K562 (cell line): Measurements from ENCODE around the gene CSRP2. TPM values are rescaled to one million over a fixed set of nuclear protein-coding genes. Genes with fewer than 3 reads are reported as not detected.

Experiments used
- ATAC-seq: fragments of 200-7000 bp; cut with Tn5 transposase; 3 replicates; pipeline ENCODE4 v1.9.1; 2020; ENCODE audit warnings: moderate library complexity
- BruUV-seq: library from RNA; stranded (reverse); fragments of 400-500 nt; replicated peaks from 2 replicates; lab custom pipeline; 2021; lab: Mats Ljungman, UMichigan
- CTCF ChIA-PET: fragments of 300-600 bp; formaldehyde crosslinking; extraction: SDS; loops from one replicate; lab custom pipeline; 2021; ENCODE audit warnings: low intra/inter-chr PET ratio; lab: Yijun Ruan, JAX
- POLR2A ChIA-PET: fragments of 300-600, 350-650 bp; sonication (Branson Sonifier 250); formaldehyde crosslinking; extraction: SDS; loops from one replicate; lab custom pipeline; 2021; ENCODE audit warnings: antibody characterized with exemption, inconsistent platforms; lab: Yijun Ruan, JAX
- DNase-seq, 4 experiments: peaks; one replicate each; pipeline versions ENCODE4 v3.0.0 to v3.0.0-alpha.2; 2011 to 2018; ENCODE audit warnings: low spot score in 3 of 4, mixed read lengths in 3 of 4; ENCODE audit errors: extremely low read depth in 1 of 4
- FAIRE-seq: peaks from 2 replicates; lab custom pipeline; 2011; peaks lifted over from hg19 to GRCh38; lab: Jason Lieb, UNC
- H2AFZ ChIP-seq: 2 replicates; pipeline ENCODE4 v1.6.0; 2011; ENCODE audit warnings: low read depth, low read length, control low read depth, inconsistent platforms
- H3K27ac ChIP-seq: fragments of 200-600 bp; 3 replicates; pipeline ENCODE4 v1.8.0; 2011; ENCODE audit warnings: low read depth, mild to moderate bottlenecking, control low read depth, inconsistent platforms, low read length, moderate library complexity, mixed read lengths; ENCODE audit errors: extremely low read depth
- H3K27me3 ChIP-seq, 2 experiments: fragments of 300-600 bp in 1 of 2; 2 replicates in 1 of 2; 3 replicates in 1 of 2; pipeline versions ENCODE4 v1.6.0 to v1.8.0; 2011; ENCODE audit warnings: inconsistent platforms in 2 of 2, low read length in 2 of 2, mild to moderate bottlenecking in 1 of 2, mixed read lengths in 1 of 2, moderate library complexity in 1 of 2; ENCODE audit not compliant: control insufficient read depth in 2 of 2, insufficient read depth in 2 of 2
- H3K36me3 ChIP-seq: fragments of 300-600 bp; 3 replicates; pipeline ENCODE4 v1.8.0; 2011; ENCODE audit warnings: mild to moderate bottlenecking, low read length, inconsistent platforms; ENCODE audit not compliant: control insufficient read depth, insufficient read depth
- H3K4me1 ChIP-seq, 2 experiments: fragments of 200-600 bp in 1 of 2; replicated peaks in 1 of 2; 2 replicates in 1 of 2; 3 replicates in 1 of 2; pipeline versions ENCODE4 v1.5.1 to v1.8.0; 2011; ENCODE audit warnings: inconsistent platforms in 2 of 2, low read length in 2 of 2, mild to moderate bottlenecking in 1 of 2, mixed read lengths in 1 of 2, moderate library complexity in 1 of 2; ENCODE audit not compliant: control insufficient read depth in 2 of 2, insufficient read depth in 2 of 2
- H3K4me2 ChIP-seq: 2 replicates; pipeline ENCODE4 v1.6.1; 2011; ENCODE audit warnings: low read length, control low read depth, inconsistent platforms, mixed read lengths; ENCODE audit not compliant: insufficient read depth
- H3K4me3 ChIP-seq: fragments of 200-600 bp; sonication (generic), shearing (Covaris generic); 2 replicates; pipeline ENCODE4 v1.5.1; 2016; ENCODE audit warnings: control low read depth, inconsistent platforms
- H3K79me2 ChIP-seq: fragments of 200-600 bp; 3 replicates; pipeline ENCODE4 v1.8.0; 2011; ENCODE audit warnings: low read length, inconsistent platforms; ENCODE audit not compliant: control insufficient read depth, insufficient read depth
- H3K9ac ChIP-seq, 2 experiments: 2 replicates each; pipeline versions ENCODE4 v1.6.0 to v1.6.1; 2011; ENCODE audit warnings: low read depth in 2 of 2, low read length in 2 of 2, control low read depth in 1 of 2, inconsistent platforms in 1 of 2, mild to moderate bottlenecking in 1 of 2, mixed read lengths in 1 of 2; ENCODE audit not compliant: insufficient read depth in 1 of 2
- H3K9me1 ChIP-seq: one replicate; pipeline ENCODE4 v1.6.0; 2011; ENCODE audit warnings: inconsistent platforms, mild to moderate bottlenecking, low read length, moderate library complexity; ENCODE audit not compliant: control insufficient read depth, insufficient read depth
- H3K9me3 ChIP-seq: replicated peaks from 2 replicates; pipeline ENCODE4 v1.5.1; 2011; ENCODE audit warnings: low read depth, low read length, inconsistent platforms; ENCODE audit not compliant: control insufficient read depth, insufficient read depth
- H4K20me1 ChIP-seq: replicated peaks from 2 replicates; pipeline ENCODE4 v1.6.1; 2011; ENCODE audit warnings: low read length, inconsistent platforms, mixed read lengths; ENCODE audit not compliant: control insufficient read depth, insufficient read depth
- CBFA2T2 ChIP-seq: fragments of 450-650 bp; conservative IDR thresholded peaks from 2 replicates; pipeline ENCODE4 v1.6.1; 2017; ENCODE audit warnings: mild to moderate bottlenecking
- CBFA2T3 ChIP-seq: fragments of 450-650 bp; IDR thresholded peaks from 2 replicates; pipeline ENCODE4 v1.6.1; 2017
- DPF2 ChIP-seq: fragments of 450-650 bp; IDR thresholded peaks from 2 replicates; pipeline ENCODE4 v1.6.1; 2016
- E2F3 ChIP-seq: fragments of 250-450 bp; sonication (Bioruptor Pico); IDR thresholded peaks from 2 replicates; pipeline ENCODE4 v1.4.0; 2020; ENCODE audit warnings: mild to moderate bottlenecking
- ELF1 ChIP-seq: fragments of 200-800 bp; sonication (Bioruptor generic); IDR thresholded peaks from 2 replicates; pipeline ENCODE4 v1.6.1; 2016; ENCODE audit warnings: missing genetic modification characterization, missing compliant biosample characterization
- EZH2 ChIP-seq: IDR thresholded peaks from 2 replicates; pipeline ENCODE4 v1.6.1; 2012; ENCODE audit warnings: low read depth, mild to moderate bottlenecking, inconsistent platforms, low read length, borderline replicate concordance
- FOXK2 ChIP-seq, 2 experiments: fragments of 450-650 bp; IDR thresholded peaks in 1 of 2; conservative IDR thresholded peaks in 1 of 2; 2 replicates each; pipeline ENCODE4 v1.6.1; 2016; ENCODE audit warnings: low read depth in 2 of 2, mild to moderate bottlenecking in 1 of 2
- MCM5 ChIP-seq: fragments of 450-650 bp; IDR thresholded peaks from 2 replicates; pipeline ENCODE4 v1.6.1; 2016; ENCODE audit warnings: low read depth
- MTA1 ChIP-seq: fragments of 450-650 bp; IDR thresholded peaks from 2 replicates; pipeline ENCODE4 v1.6.1; 2017; ENCODE audit warnings: borderline replicate concordance
- TCF3 ChIP-seq: sonication (generic); formaldehyde crosslinking; IDR thresholded peaks from 2 replicates; pipeline ENCODE4 v1.4.0; 2020; ENCODE audit warnings: mild to moderate bottlenecking, missing genetic modification reagents
- ZNF253 ChIP-seq: fragments of 250-450 bp; sonication (Bioruptor Pico); conservative IDR thresholded peaks from 2 replicates; pipeline ENCODE4 v1.6.1; 2021; ENCODE audit warnings: mild to moderate bottlenecking
- ZNF512 ChIP-seq: IDR thresholded peaks from 2 replicates; pipeline ENCODE4 v1.6.1; 2016; ENCODE audit warnings: missing genetic modification characterization, missing compliant biosample characterization
- in situ Hi-C: fragments of 300-500 bp; cut with MboI; formaldehyde crosslinking; loops from 4 replicates; pipeline ENCODE4 v1.15.0; 2018; ENCODE audit warnings: inconsistent platforms, mixed read lengths
- intact Hi-C: fragments of 100-400 bp; cut with micrococcal nuclease; formaldehyde crosslinking; loops from 2 replicates; pipeline ENCODE4 v1.14.2; 2022
- polyA plus RNA-seq, 8 experiments: library from polyadenylated mRNA; depleted of rRNA in 4 of 8; stranded (reverse) in 5 of 8; unstranded in 3 of 8; fragments of >200 nt; fragmentation: Nextera tagmentation in 2 of 8; fragmentation: Illumina TruSeq in 1 of 8; extraction: Ambion mirVana in 2 of 8; extraction: Trizol in 1 of 8; gene quantifications; 2 replicates each; pipeline versions ENCODE4 v1.2.1 to v1.2.3, GENCODE V29; 2011 to 2014; ENCODE audit warnings: inconsistent platforms in 1 of 8, missing spikeins in 1 of 8
- total RNA-seq, 7 experiments: library from RNA; depleted of rRNA in 6 of 7; stranded (reverse); fragments of >200 nt in 6 of 7; fragmentation: Illumina TruSeq in 2 of 7; extraction: Trizol in 2 of 7; gene quantifications; 2 replicates each; pipeline versions ENCODE4 v1.2.1 to v1.2.3, GENCODE V29; 2011 to 2021; ENCODE audit warnings: low replicate concordance in 1 of 7

Gene CSRP2
- total and polyA plus RNA-seq, 9 of the 15 experiments (the other 6 are each of a cell fraction or from before 2014, with no cell fraction given), result 0.32 to 6.2 (median 2.3) TPM

- ChIA-PET CTCF (no interaction called here), POLR2A (interaction anchor here (0.5 to 1.2 kb wide), 5 partner anchors 12 to 982 kb away, joined by 3 read pairs; no protein-coding TSS in a partner anchor)
- peaks cover 0 to 16% of the 10 kb centered on the region in 2 experiments; a peak in 3 of 5 replicates for H3K4me1 ChIP-seq
- no peaks in the 10 kb centered on the region for H4K20me1 ChIP-seq
- BruUV-seq, result no TSS peak
- DNase-seq (no peak), ATAC-seq (no peak), FAIRE-seq (no peak)
- no peak overlapping the region for H3K4me3 ChIP-seq
- no peak overlapping the region for H3K9ac ChIP-seq
- no peak overlapping the region for H2AFZ ChIP-seq
- intact Hi-C loops, result no loop called here
- H3K9me3 ChIP-seq, result no peaks in the 10 kb centered on the region
- no peaks in the 10 kb centered on the region for H3K9me1 ChIP-seq
- no peaks in the 10 kb centered on the region; a peak in 2 of 5 replicates for H3K27me3 ChIP-seq
- H3K79me2 ChIP-seq, result no peaks in the 10 kb centered on the region
- no peak overlapping the region for H3K27ac ChIP-seq
- TF ChIP-seq TCF3 (CRISPR knock-in tag), result no peak
- no peak for TF ChIP-seq MTA1
- no peak for TF ChIP-seq ELF1 (tag)
- no peak for TF ChIP-seq DPF2
- TF ChIP-seq ZNF253 (CRISPR knock-in tag), result no peak
- no peak for TF ChIP-seq MCM5
- no peak for TF ChIP-seq FOXK2 (conservative IDR thresholded peaks at IDR 0.05 in 1 of 2, IDR thresholded peaks at IDR 0.05 in 1 of 2; ENCODE audit: low read depth in 2 of 2)
- TF ChIP-seq CBFA2T3, result peak; percentile 44
- no peak for TF ChIP-seq ZNF512
- no peak for TF ChIP-seq EZH2
- TF ChIP-seq CBFA2T2, result 0 out of 2 replicates have a peak, but pooled peaks have one; percentile 23
- no peak for TF ChIP-seq E2F3
- H3K36me3 ChIP-seq, result no peaks in the 10 kb centered on the region
- in situ Hi-C loops, result no loop called here
- no peak overlapping the region for H3K4me2 ChIP-seq
Observed at GRCh38 chr12:76881142-76881541, 2.3 kb upstream of the CSRP2 start.
